Putamen (tissue), 1 donor: ENCODE measurements around the gene TPD52L2.

ENCODE experiments used
- DNase-seq: peaks from one replicate; pipeline ENCODE4 v3.0.0-alpha.2; 2016; ENCODE audit warnings: low spot score

TPD52L2 gene

DNA sequence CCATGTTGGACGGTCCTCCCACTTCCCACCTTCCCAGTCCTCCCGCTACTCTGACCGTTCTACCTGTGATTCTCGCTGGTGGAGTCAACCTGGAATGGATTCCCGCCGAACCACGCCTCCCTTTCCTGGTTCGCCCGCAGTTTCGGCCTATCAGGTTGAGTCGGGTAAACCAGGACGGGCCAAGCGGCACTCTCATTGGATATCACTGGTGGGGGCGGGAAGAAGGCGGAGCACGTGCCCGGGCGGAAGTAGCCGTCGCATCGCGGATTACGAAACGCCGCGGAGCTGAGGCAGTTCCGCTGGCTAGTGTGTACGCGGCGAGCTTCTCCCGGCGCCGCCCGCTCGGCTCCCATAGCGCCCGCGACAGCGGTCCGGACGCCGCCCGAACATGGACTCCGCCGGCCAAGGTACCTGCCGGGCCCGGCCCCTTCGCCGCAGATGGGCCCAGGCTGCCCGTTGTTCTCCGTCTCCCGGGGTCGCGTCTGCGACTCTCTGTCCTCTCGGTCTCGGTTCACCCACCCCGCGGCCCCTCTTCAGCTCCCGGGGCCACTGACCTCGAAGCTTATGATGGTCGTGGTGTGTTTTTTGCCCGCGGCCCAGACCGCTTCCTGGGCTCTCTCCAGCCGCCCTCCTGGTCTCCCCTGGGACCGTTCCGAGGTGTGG is at the start of gene TPD52L2:
Gene TPD52L2 (plus strand): TSS at position 293 of the 663 bp plus-strand sequence. CDS start 96 bp downstream, at position 389.
- peak; percentile 98 for DNase-seq

DNA sequence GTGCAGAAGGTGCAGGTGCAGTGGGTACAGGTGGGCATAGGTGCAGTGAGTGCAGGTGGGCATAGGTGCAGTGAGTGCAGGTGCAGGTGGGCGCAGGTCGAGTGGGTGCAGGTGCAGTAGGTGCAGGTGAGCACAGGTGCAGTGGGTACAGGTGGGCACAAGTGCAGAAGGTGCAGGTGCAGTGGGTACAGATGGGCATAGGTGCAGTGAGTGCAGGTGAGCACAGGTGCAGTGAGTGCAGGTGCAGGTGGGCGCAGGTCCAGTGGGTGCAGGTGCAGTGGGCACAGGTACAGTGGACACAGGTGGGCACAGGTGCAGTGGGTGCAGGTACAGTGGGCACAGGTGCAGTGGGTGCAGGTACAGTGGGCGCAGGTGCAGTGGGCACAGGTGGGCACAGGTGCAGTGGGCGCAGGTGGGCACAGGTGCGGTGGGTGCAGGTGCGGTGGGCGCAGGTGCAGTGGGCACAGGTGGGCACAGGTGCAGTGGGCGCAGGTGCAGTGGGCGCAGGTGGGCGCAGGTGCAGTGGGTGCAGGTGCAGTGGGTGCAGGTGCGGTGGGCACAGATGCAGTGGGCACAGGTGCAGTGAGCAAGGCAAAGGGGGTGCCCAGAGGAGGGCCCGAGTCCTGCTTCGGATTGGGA is 49.3 kb upstream of the TPD52L2 start:
- DNase-seq: no peak

DNA sequence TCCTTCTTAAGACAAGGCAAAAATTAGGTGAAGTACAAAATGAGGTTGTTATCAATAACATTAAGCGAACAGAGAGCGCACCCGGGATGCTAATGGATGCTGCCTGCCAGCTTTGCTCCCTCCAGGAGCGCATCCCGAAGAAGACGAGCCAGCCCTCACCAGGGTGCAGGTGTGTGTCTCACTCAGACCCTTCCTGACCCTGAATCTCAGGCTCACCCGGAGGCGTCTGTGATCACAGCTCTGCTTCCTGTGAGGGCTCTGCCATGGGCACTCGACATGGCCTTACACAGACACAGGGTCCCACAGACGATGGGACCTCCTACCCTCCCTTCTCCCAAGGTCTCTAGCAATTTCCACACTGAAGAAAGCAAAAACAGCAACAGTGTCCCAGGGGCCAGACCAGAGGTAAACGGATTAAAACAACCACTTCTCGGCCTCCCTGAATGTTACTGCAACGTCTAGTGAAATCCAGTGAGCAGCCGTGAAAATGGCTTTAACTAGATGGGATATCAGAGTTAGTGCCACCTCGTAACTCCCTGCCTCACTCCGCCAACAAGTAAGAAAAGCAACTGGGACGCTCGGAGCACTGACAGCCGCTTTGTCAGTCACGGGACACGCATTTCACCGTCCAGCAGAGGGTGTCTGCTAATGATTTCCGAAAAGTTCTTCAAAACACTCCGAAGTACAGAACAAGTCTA is 45.7 kb upstream of the TPD52L2 start:
- DNase-seq: no peak

DNA sequence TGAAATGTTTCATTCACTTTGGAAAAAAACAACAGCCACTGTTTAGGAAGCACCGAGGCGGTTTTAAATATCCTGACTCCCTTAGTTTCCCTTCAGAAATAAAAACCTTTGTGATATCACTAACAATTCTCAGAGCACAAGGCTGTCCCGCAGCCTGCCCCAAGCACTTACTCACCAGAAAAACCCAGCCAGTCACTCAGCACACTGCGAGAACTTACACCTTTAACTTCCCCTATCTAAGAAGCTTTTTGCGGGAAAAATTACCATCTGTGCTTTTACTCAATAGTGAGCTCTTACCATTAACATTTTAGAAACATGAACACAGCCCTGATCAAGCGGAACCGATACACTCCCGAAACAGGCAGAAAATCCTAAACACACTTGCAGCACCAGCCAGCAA is 43.3 kb upstream of the TPD52L2 start:
- DNase-seq: no peak

DNA sequence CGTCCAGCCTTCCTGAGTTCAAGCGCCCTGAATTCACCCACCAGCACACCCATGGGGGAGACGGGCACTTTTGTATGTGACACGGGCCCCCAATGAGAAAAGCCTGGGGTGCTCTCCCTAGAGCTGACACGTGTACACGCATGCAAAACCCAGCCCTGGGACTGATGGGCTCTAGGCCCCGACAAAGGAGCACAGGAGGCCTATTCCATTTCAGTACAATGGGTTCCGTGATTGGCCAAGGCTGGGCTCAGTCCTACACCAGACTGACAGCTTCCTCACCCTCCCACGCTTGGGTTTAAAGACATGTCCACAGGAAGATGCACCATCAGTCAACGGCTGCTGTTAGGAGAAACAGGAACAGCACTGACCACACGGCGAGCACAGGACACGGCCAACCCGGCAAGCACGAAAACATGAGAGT is 42.8 kb upstream of the TPD52L2 start:
- no peak for DNase-seq

DNA sequence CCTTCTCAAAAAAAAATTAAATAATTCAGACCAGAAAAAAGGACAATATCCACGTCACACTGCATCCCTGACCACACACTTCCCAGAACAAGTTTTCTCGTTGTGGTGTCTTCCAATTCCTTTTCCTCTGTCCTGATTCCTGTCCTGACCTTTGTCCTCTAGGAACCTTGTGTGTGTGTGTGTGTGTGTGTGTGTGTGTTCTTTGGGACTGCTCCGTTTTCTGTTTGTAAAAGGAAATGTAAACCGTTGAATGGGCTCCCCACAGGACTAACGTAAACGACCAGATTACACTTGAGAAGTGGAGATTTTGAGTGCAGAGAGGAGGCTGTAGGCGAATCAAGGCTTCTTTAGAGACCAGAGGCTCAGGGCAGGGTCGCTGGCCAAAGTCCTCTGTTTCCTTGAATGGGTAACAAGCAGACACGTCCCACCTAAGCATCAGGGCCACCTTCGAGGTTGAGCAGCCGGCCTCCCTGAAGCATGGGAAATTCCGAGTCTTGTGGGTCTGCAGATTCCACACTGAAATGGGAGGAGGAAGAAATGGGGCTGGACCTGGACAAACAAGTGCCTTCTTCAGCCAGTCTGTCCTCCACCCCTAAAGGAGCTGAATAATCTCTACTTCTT is 41.3 kb upstream of the TPD52L2 start:
- DNase-seq: no peak

DNA sequence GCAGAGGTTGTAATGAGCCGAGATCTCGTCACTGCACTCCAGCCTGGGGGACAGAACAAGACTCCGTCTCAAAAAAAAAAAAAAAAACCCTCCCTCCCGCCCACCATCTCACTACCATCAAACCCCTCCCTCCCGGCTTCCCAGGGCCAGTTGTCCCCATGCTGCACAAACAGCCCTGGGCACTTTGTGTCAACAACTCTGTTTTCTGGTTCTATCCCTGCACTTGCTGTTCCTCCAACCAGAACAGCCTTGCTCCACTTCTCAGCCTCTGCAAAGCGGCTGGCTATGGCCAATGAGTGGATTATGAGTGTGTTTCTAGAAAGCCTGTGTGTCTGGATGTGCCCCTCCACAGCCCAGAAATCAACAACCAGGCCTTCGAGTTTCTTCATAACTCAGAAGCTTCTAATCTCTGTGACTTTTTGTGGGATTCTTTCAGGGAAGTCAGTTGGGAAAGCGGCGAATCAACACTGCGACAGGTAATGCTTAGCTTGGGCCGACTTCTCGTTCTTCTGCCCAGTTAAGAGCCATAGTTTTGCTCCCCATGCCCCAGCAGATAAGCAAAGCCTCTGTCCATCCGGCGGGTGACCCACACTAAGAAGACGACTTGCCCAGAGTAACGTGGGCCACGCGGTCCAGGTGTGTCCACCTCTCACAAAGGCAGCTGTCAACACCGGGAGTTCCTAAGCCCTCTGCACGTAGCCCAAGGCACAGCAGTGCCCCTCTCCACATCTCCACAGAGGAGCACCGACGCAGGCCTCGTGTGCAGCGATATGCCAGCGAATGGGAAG is 39.5 kb upstream of the TPD52L2 start:
- DNase-seq: no peak

DNA sequence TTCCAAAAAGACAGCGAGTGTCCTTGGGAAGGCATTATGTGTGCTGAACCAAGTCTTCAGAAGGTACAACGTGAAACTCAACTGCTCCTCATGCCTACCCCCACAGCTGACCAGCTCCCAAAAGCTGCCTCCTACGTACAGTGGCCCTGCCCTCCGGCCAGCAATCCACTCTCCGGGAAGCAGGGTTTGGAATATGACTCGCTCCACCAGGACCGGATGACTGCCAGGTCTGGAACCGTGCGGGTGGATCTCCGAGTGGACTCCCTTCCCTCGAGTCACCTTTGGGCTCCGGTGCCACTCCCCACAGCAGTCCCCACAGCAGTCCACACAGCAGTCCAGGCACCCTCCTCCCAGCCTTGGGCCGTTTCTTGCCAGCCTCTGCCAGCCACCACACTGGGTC is 38.3 kb upstream of the TPD52L2 start:
- no peak for DNase-seq

DNA sequence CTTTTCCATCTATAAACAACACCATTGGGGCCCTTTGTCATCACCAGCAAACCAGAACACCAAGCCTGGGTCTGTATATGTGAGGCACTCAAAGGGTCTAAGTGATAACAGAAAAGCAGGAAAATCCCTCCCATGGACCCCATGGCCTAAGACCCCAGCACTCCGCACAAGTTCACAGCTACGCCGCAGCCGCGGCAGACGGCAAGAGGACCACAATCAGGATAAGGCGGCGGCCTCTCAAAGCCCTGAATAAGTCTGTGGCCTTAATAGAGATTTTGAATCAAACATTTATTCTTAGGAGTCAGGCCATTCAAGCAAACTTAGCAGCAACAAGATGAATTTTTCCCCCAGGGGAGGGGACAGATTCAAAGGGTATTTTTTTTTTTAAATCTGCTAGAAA is 36.9 kb upstream of the TPD52L2 start:
- DNase-seq: no peak

DNA sequence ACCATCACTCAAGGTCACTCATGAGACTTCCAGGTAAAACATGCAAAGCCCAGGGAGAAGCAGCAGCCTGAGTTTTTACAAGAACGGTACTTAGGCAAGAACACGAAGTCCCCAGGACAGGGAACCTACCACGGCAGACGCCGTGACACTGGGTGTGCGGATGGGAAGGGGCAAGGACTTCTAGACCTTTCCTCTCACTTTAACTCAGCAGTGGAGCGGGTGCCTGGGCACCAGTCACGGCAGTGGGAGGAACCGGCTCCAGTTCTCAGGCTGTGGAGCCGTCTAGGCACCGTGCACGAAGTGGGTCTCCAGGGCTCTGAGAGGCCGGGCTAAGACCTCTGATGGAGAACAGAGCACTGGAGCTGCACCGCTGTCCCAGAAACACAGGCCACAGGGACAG is 36.5 kb upstream of the TPD52L2 start:
- no peak for DNase-seq

DNA sequence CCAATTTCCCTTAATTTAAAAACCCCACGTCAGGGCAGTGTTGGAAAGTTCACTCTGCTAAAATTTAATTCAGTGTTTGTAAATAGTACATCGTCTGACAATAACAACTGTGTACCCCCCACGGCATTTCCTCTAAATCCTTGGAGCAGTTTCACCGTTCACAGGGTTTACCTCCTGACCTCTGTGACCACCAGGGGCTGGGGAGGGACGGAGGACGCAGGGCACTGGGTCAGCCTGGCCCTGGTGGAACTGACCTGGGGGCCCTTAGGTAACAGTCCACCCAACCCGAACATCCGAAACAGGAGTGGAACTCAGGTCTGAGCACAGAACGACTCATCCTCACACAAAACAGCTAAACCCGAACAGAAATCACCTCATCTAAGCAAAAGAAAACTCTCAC is 36.1 kb upstream of the TPD52L2 start:
- DNase-seq: no peak

DNA sequence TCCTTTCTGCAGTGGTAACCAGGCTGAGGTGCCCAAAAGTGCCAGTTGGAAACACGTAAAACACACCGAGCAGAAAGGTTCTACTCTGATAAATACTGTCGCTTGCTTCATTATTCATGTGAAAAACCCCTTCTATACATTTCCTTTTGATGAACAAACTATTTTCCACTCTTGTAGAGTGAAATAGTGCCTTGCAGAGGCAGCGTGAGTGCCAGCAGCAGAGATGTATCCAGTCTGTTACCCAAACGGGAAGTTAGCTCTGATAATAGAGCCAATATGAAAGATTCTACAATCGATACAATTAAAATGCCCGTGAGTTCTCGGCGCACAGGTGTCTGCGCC is 35.5 kb upstream of the TPD52L2 start:
- DNase-seq: no peak

DNA sequence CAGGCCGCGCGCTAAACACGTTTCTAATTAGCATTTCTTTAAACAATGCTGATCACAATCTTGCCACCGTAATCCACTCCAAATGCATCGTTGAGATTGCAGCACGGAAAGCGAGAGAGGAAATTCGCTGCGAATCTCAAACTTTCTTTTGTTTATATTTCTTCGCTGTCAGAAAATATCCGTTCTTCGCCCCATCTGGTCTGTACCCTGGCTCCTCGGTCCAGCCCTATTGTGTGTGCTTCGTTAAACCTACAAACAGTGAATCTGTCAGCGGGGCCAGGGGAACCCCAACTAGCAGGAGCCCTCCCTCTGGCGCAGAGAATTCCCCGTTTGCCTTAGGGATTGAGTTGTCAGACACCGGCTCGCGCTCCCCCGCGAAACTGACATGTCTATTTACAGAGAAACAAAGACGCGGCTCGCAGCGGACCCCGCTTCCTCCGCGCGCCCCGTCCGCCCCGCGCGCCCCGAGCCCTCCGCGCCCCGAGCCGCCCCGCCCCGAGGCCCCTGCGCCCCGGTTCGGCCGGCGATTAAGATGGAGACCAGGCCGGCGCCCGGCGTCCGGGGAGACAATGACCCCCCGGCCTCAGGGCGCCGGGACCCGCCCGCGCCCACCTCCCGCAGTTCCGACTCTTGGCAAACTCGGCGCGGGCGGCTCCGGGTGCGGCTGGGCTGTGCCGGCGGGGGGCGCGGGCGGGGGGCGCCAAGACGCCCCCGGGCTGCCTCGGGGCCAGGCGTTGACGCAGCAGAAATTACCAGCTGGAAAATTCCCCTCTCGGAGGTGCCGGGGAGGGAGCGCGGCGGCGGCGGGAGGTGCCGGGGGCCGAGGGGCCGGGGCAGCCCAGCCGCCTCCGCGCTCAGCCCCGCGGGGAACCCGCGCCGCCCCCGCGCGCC is 34.9 kb upstream of the TPD52L2 start:
- no peak for DNase-seq

DNA sequence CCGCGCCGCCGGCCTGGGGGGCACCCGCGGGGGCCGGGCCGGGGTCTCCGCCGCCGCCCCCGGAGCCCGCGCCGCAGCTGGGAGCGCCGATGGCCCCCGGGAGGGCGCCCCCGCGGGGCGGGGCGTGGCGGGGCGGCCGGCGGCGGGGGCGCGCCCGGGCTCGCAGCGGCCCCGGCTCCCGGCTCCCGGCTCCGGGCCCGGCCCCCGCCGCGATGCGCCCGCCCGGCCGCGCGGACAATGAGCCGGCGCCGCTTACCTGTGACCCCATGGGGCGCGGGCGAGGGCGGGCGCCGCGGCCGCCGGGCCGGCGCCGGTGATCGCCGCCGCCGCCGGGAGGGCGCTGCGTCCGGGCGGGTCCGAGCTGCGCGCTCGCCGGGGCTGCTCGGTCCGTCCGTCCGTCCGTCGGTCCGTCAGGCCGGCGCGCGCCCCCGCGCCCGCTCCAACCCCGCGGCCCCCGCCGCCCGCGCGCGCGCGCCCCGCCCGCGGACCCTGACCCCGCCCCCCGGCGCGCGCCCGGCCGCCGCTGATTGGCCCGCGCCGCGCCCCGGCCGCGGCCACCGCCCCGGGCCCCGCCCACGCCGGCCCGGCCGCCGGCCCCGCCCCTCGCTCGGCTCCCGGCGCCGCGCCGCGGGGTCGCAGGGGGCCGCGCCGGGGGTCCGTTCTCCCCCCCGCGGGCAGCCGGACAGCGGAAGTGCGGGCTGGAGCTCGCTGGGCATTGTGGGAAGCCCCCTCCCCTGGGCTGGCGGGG is 34.1 kb upstream of the TPD52L2 start, which contains the start of gene ZBTB46:
Gene ZBTB46 (minus strand): TSS at position 424 of the 748 bp plus-strand sequence. CDS start 40,507 bp downstream, outside the sequence.
- no peak for DNase-seq

DNA sequence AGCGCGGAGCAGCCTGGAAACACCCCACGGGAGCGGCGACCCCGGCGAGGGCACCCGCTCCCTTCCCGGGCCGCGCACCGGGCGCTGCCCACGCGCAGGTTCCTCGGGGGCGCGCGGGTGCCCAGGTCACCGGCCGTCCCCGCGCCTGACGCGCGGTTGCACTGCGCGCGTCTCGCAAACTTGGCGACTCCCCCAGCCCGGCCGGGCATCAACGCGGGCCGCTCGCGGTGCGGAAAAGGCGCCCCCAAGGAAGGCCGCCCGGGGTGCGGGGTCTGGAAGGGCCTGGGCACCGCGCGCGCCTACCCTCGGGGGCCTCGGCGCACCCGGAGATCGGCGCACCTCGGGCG is 33.5 kb upstream of the TPD52L2 start:
- DNase-seq: no peak

DNA sequence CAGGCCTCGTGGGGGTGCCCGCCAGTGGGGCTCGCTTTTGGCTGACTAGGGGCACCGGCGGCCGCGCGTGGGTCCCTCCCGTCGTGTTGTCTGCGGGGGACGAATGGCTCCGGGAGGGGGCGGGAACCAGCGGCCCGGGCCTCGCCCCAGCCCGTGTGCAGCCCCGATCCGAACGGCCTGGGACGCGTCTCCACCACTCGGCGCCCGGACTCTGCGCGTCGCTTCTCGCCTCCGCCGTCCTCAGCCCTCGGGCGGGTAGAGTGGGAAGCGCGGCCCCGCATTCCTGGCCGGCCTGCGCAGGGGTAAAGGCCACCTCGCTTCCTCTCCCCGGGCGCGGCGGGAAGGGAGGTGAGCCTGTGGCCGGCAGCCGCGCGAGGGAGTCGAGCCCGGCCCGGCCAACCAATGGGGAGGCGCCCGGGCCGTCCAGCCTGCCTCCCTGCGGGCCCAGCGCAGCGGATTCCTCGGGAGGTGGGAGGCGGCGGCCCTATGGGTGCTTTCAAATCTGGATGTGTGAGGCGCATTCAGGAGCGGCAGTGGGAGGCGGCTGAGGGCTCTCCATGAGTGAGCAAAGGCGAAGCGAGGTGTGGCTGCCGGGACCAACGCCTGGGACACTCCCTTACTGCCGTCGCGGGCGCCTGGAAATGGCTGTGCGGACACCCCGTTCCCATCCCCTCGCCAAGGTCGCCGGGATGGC is 32.9 kb upstream of the TPD52L2 start:
- DNase-seq: no peak

DNA sequence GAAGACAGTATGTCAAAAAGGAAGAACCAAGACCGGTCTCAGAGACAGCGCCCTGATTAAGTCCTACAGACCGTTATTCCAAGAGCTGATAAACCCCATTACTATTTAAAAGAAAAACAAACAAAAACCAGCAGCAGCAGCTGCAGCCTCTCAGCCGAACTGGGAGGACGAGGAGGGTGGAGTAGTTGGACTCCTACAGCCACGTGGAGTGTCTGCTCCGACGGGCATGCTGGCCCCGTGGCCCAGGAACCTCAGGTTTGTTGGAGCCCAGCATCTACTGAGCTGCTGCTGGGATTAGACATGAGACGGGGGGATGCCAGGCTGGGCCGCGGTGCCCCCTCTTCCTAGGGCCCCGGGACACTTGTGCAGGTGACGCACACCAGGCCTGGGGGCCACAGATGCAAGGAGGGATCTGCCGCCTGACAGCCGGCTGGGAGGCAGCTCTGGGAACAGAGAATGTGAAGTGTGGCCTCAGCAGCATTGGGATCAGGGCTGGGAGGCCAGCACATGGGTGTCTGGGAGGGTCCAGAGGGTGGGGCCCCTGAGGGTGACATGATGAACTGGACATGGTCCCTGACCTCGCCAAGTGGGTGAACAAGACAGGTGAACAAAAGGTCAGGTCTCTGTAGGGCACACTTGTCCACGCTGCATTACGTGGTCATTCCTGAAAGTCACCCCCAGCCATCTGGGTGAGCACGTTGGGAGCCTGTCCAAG is 31.1 kb upstream of the TPD52L2 start:
- no peak for DNase-seq

DNA sequence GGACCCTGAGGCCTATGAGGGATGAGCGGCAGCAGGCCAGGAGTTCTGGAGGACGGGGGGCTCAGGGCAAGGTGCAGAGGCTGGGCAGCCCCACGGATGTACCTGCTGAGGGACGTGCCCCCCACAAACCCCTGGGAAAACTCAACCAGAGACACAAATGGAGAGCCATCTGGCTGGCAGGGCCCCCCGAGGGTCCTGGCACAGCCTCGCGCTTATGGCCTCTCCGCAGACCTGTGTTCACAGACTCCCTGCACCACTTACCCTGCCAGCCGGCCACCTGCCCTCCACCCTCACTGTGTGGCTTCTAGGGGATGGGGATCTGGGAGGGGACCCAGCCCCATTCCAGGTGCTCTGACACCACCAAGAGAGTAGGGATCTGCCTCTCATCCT is 30.6 kb upstream of the TPD52L2 start:
- no peak for DNase-seq
